HepG2 (cell line): ENCODE data around the gene LCA5. TPM values are rescaled to one million over a fixed set of nuclear protein-coding genes. Genes with fewer than 3 reads are reported as not detected.
A peak's percentile ranks its signal among the peaks of the same experiment; 100 is the strongest.

Experiments used
- CENPT ChIP-seq: sonication (generic); formaldehyde crosslinking; IDR thresholded peaks from 2 replicates; pipeline ENCODE4 v1.8.0; 2022; ENCODE audit warnings: low read depth, mild to moderate bottlenecking, moderate library complexity, missing genetic modification reagents
- EEA1 ChIP-seq: sonication (generic); formaldehyde crosslinking; IDR thresholded peaks from 2 replicates; pipeline ENCODE4 v1.5.1; 2020; ENCODE audit warnings: mild to moderate bottlenecking, missing genetic modification reagents, borderline replicate concordance
- HCFC1 ChIP-seq: fragments of 150-350 bp; IDR thresholded peaks from 2 replicates; pipeline ENCODE4 v1.6.1; 2014; ENCODE audit warnings: low read depth, low read length
- HNRNPK ChIP-seq: fragments of 200-400 bp; formaldehyde crosslinking; IDR thresholded peaks from 2 replicates; pipeline ENCODE4 v1.6.1; 2018; ENCODE audit warnings: low read length, low read depth, moderate library complexity, mild to moderate bottlenecking; ENCODE audit not compliant: poor library complexity, severe bottlenecking
- KMT2A ChIP-seq: sonication (generic); formaldehyde crosslinking; IDR thresholded peaks from 2 replicates; pipeline ENCODE4 v1.4.0; 2020; ENCODE audit warnings: missing genetic modification reagents
- NFKB2 ChIP-seq: sonication (generic); formaldehyde crosslinking; IDR thresholded peaks from 2 replicates; pipeline ENCODE4 v1.4.0; 2020; ENCODE audit warnings: missing genetic modification reagents, borderline replicate concordance
- RFXAP ChIP-seq: sonication (generic); formaldehyde crosslinking; IDR thresholded peaks from 2 replicates; pipeline ENCODE4 v1.4.0; 2020; ENCODE audit warnings: missing genetic modification reagents, borderline replicate concordance
- SAP130 ChIP-seq: IDR thresholded peaks from 2 replicates; pipeline ENCODE4 v1.6.1; 2016; ENCODE audit warnings: low read depth
- SETDB1 ChIP-seq: sonication (generic); formaldehyde crosslinking; IDR thresholded peaks from 2 replicates; pipeline ENCODE4 v1.5.1; 2020; ENCODE audit warnings: missing genetic modification reagents, mild to moderate bottlenecking, borderline replicate concordance
- SRSF9 ChIP-seq: fragments of 200-400 bp; formaldehyde crosslinking; IDR thresholded peaks from 2 replicates; pipeline ENCODE4 v1.6.1; 2018; ENCODE audit warnings: borderline replicate concordance, mild to moderate bottlenecking, low read depth, low read length; ENCODE audit not compliant: insufficient read depth, poor library complexity, severe bottlenecking
- SSRP1 ChIP-seq: IDR thresholded peaks from 2 replicates; pipeline ENCODE4 v1.6.1; 2016; ENCODE audit warnings: control low read depth
- SYNCRIP ChIP-seq: fragments of 200-400 bp; formaldehyde crosslinking; IDR thresholded peaks from 2 replicates; pipeline ENCODE4 v1.6.1; 2018; ENCODE audit warnings: mild to moderate bottlenecking, low read depth, low read length; ENCODE audit not compliant: insufficient read depth
- TMF1 ChIP-seq: sonication (generic); formaldehyde crosslinking; IDR thresholded peaks from 2 replicates; pipeline ENCODE4 v1.8.1; 2022; ENCODE audit warnings: low read depth, missing genetic modification reagents
- ZNF17 ChIP-seq: sonication (generic); formaldehyde crosslinking; IDR thresholded peaks from 2 replicates; pipeline ENCODE4 v1.5.0; 2020; ENCODE audit warnings: mild to moderate bottlenecking, missing genetic modification reagents
- ZNF263 ChIP-seq: sonication (generic); formaldehyde crosslinking; IDR thresholded peaks from 2 replicates; pipeline ENCODE4 v1.4.0; 2020; ENCODE audit warnings: missing genetic modification reagents
- ZNF3 ChIP-seq: IDR thresholded peaks from 2 replicates; pipeline ENCODE4 v1.7.0; 2017; ENCODE audit warnings: inconsistent platforms
- ZNF414 ChIP-seq: sonication (generic); formaldehyde crosslinking; IDR thresholded peaks from 2 replicates; pipeline ENCODE4 v1.5.0; 2020; ENCODE audit warnings: missing genetic modification reagents
- ZNF589 ChIP-seq: sonication (generic); formaldehyde crosslinking; conservative IDR thresholded peaks from 2 replicates; pipeline ENCODE4 v1.8.0; 2022; ENCODE audit warnings: mild to moderate bottlenecking, moderate library complexity, missing genetic modification reagents
- ZNF598 ChIP-seq: sonication (generic); formaldehyde crosslinking; IDR thresholded peaks from 2 replicates; pipeline ENCODE4 v1.5.1; 2020; ENCODE audit warnings: mild to moderate bottlenecking, missing genetic modification reagents, borderline replicate concordance
- ZNF605 ChIP-seq: sonication (generic); formaldehyde crosslinking; IDR thresholded peaks from 2 replicates; pipeline ENCODE4 v1.8.0; 2022; ENCODE audit warnings: mild to moderate bottlenecking, missing genetic modification reagents
- ZNF746 ChIP-seq: sonication (generic); formaldehyde crosslinking; IDR thresholded peaks from 2 replicates; pipeline ENCODE4 v1.8.0; 2022; ENCODE audit warnings: mild to moderate bottlenecking, missing genetic modification reagents
- polyA plus RNA-seq, 8 experiments: library from polyadenylated mRNA; depleted of rRNA in 3 of 8; stranded (reverse) in 7 of 8; unstranded in 1 of 8; fragments of >200 nt; fragmentation: Illumina TruSeq in 4 of 8; extraction: Trizol in 4 of 8; gene quantifications; 2 replicates each; pipeline versions ENCODE4 v1.2.1 to v1.2.3, GENCODE V29; 2011 to 2016; ENCODE audit warnings: low read depth in 4 of 8, missing spikeins in 1 of 8, mixed read lengths in 1 of 8; ENCODE audit not compliant: insufficient read depth in 1 of 8
- total RNA-seq, 5 experiments: library from RNA; depleted of rRNA; stranded (reverse); fragments of >200 nt; fragmentation: Illumina TruSeq; extraction: Trizol; gene quantifications; 2 replicates each; pipeline ENCODE4 v1.2.3, GENCODE V29; 2016; ENCODE audit warnings: low read depth in 1 of 5
- TF ChIP-seq, protein P1 (sequence below): sonication (generic); formaldehyde crosslinking; IDR thresholded peaks from 2 replicates; pipeline ENCODE4 v1.4.0; 2020; ENCODE audit warnings: missing genetic modification reagents

LCA5 gene
- total and polyA plus RNA-seq, 2 of the 13 experiments (the other 11 are each of a cell fraction or from before 2014, with no cell fraction given): 0.84 to 4.6 TPM

- TF ChIP-seq RFXAP (CRISPR knock-in tag): peak; percentile 65; the same call in 1 of the 2 replicates
- no peak for TF ChIP-seq SSRP1 (CRISPR knock-in tag)
- TF ChIP-seq, protein P1, sequence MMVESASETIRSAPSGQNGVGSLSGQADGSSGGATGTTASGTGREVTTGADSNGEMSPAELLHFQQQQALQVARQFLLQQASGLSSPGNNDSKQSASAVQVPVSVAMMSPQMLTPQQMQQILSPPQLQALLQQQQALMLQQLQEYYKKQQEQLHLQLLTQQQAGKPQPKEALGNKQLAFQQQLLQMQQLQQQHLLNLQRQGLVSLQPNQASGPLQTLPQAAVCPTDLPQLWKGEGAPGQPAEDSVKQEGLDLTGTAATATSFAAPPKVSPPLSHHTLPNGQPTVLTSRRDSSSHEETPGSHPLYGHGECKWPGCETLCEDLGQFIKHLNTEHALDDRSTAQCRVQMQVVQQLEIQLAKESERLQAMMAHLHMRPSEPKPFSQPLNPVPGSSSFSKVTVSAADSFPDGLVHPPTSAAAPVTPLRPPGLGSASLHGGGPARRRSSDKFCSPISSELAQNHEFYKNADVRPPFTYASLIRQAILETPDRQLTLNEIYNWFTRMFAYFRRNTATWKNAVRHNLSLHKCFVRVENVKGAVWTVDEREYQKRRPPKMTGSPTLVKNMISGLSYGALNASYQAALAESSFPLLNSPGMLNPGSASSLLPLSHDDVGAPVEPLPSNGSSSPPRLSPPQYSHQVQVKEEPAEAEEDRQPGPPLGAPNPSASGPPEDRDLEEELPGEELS: no peak
- TF ChIP-seq NFKB2 (CRISPR knock-in tag): peak; percentile 8; the same call in 1 of the 2 replicates
- no peak for TF ChIP-seq HCFC1
- TF ChIP-seq TMF1: no peak
- TF ChIP-seq EEA1 (CRISPR knock-in tag): no peak
- no peak for TF ChIP-seq ZNF17 (CRISPR knock-in tag)
- no peak for TF ChIP-seq ZNF414 (CRISPR knock-in tag)
- peak; percentile 46; the same call in 1 of the 2 replicates for TF ChIP-seq ZNF598
- TF ChIP-seq ZNF605: peak; percentile 91
- TF ChIP-seq HNRNPK: no peak
- no peak for TF ChIP-seq SYNCRIP
- peak; percentile 85 for TF ChIP-seq SAP130 (CRISPR knock-in tag)
- no peak for TF ChIP-seq ZNF3
- no peak for TF ChIP-seq ZNF746 (CRISPR knock-in tag)
- TF ChIP-seq ZNF589 (CRISPR knock-in tag): no peak
- no peak for TF ChIP-seq SETDB1
- TF ChIP-seq CENPT (CRISPR knock-in tag): no peak
- no peak for TF ChIP-seq SRSF9
- peak; percentile 87 for TF ChIP-seq KMT2A (CRISPR knock-in tag)
- no peak for TF ChIP-seq ZNF263
Measured at GRCh38 chr6:79536954-79537747, at the start of gene LCA5 (continued).
